Adrenal gland (tissue), 5 donors: ENCODE data around the gene SLC5A8.

Experiments used
- POLR2A ChIP-seq, 2 donors: fragments of 450-650 bp; IDR thresholded peaks; one replicate each; pipeline ENCODE4 v1.6.1; 2017; ENCODE audit warnings: antibody characterized with exemption in 2 of 2, mild to moderate bottlenecking in 2 of 2, moderate library complexity in 1 of 2
- TF ChIP-seq, protein P1 (sequence below), 6 experiments: fragments of 450-650 bp in 4 of 6; fragments of 200-600 bp in 2 of 6; sonication (generic) in 1 of 6; IDR thresholded peaks; 1 replicate in 5 of 6; 2 replicates in 1 of 6; pipeline versions ENCODE4 v1.5.1 to v1.8.0; 2016 to 2021; ENCODE audit warnings: antibody characterized with exemption in 6 of 6, mild to moderate bottlenecking in 2 of 6, moderate library complexity in 1 of 6
- donor health status: DM: no; HTN: no; CAD: no.

DNA sequence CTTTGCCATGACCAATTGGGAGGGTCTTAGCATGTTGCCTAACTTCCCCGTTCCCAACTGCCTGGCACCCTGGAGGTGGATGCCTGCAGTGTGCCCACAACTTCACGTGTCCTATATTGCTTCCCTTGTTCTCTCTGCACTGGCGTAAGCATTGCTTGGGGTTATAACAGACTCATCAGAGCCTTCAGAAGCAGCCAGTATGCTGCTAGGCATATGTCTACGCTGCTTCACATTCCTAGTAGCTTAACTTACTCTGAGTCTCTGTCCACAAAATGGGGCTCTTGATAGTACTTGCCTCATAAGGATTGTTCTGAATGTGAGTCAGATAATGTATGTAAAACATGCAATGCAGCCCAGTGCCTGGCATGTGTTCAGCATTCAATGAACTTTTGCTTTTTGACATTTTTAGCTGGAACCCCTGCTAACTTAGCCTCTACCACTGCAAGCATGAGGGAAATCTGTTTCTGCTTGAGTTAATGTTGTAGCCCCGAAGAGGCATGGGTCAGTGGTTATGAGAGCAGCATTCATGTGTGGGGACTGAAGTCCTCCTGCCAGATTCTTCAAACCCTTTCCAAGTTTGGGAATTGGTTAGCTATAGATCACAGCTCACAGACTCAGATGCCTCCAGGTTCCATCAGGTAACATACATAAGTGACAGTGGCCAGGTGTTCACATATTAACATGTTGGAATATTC, 2.8 kb downstream of the SLC5A8 start:
- TF ChIP-seq, protein P1, sequence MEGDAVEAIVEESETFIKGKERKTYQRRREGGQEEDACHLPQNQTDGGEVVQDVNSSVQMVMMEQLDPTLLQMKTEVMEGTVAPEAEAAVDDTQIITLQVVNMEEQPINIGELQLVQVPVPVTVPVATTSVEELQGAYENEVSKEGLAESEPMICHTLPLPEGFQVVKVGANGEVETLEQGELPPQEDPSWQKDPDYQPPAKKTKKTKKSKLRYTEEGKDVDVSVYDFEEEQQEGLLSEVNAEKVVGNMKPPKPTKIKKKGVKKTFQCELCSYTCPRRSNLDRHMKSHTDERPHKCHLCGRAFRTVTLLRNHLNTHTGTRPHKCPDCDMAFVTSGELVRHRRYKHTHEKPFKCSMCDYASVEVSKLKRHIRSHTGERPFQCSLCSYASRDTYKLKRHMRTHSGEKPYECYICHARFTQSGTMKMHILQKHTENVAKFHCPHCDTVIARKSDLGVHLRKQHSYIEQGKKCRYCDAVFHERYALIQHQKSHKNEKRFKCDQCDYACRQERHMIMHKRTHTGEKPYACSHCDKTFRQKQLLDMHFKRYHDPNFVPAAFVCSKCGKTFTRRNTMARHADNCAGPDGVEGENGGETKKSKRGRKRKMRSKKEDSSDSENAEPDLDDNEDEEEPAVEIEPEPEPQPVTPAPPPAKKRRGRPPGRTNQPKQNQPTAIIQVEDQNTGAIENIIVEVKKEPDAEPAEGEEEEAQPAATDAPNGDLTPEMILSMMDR (IDR thresholded peaks at IDR 0.05) = no peak
- no peak for TF ChIP-seq POLR2A (IDR thresholded peaks at IDR 0.05)
